GM18868 (cell line): ENCODE measurements around the gene CRIM1.

ENCODE experiments used
- ATAC-seq: cut with Tn5 transposase; IDR thresholded peaks from one replicate; pipeline ENCODE4 v1.9.1; 2021; ENCODE audit warnings: mild to moderate bottlenecking, moderate library complexity; ENCODE audit not compliant: unreplicated experiment

CRIM1 gene

DNA sequence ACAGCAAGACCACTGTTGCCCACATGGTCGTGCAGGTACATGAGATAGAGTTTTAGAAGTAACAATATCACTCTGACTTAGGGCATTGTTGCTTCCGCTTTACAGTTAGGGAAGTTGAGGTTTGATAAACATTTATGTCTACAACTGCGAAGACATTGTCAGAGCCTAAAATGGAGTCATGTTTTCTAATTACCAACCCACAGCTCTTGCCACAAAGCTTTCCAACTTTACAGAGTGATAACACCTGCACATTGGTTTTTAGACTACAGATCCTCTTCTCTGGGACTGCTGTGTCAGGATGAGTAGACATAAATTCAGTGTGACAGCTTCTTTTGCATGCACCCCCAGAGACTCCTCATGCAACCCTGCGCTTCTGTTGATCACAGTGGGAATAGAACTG, 123.4 kb downstream of the CRIM1 start:
- ATAC-seq, result no peak

- ATAC-seq, result no peak
Observed at GRCh38 chr2:36479406-36479805, 123.8 kb downstream of the CRIM1 start.

GRCh38 chr2:36480028-36480427, 124.5 kb downstream of the CRIM1 start:
- ATAC-seq, result no peak

DNA sequence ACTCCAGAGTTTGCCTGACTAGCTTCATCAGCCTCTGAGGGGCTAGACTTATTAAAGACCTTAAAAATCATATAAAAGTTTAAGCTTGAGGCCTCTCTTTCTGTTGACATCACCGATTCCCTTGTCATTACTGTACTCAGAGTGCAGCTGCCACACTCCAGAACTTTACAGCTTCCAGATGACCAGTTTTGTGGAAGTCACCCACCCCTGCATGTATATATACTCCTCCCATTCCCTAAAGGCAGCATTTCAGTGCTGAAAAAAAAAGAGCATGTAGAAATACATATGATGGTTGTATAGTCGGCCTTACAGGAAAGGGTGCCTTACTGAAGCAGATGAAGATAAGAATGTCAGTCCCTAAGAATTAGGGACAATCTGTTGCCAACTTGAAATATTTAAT, 125.1 kb downstream of the CRIM1 start:
- no peak for ATAC-seq

- ATAC-seq, result no peak
Observed at GRCh38 chr2:36481709-36482108, 126.1 kb downstream of the CRIM1 start.

GRCh38 chr2:36482576-36483214, 127.1 kb downstream of the CRIM1 start:
- ATAC-seq, result no peak

- no peak for ATAC-seq
Observed at GRCh38 chr2:36483290-36483689, 127.7 kb downstream of the CRIM1 start.

GRCh38 chr2:36484454-36484853, 128.9 kb downstream of the CRIM1 start:
- no peak for ATAC-seq

DNA sequence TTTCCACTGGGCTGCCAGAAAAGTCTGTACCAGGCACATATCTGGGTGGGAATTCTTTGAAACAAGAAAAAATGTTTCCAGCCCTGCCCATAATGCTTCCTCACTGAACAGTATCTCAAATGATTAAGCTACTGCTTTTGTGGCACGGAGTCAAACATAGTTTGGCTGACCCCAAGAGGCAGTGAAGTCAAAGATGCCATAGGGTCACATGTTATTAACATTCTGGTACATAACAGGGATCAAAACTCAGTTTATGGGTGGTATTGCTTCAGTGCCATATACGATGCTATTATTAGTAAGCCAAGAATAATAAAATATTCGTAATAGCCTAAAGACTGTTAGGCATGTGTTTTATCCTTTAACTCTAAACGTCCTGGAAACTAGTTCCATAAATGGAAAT, 129.9 kb downstream of the CRIM1 start:
- no peak for ATAC-seq

DNA sequence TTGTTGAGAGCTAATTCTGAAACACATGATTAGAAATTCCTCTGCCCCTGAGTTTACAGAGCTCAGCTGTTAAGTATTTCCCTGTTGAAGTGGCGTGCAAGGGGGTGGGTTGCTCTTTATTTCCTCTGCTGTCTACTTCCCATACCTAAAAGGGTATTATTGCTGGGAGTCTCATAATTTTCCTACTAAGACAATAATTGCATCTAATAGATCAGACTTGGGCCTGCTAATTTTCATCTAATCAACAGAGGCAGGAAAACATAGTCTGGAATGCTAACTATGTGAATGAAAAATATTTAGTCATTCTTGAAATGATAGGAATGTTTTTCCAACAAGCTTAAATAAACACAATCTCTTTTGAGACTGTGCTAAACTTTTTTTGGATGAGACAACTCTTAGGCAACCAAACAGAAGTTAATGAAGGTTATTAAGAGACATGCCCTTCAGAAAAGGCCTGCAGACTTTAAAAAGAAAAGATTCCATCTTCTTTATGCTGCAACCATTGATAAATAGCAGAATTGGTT, 131.0 kb downstream of the CRIM1 start:
- ATAC-seq, result no peak

- no peak for ATAC-seq
Observed at GRCh38 chr2:36487947-36488346, 132.4 kb downstream of the CRIM1 start.

DNA sequence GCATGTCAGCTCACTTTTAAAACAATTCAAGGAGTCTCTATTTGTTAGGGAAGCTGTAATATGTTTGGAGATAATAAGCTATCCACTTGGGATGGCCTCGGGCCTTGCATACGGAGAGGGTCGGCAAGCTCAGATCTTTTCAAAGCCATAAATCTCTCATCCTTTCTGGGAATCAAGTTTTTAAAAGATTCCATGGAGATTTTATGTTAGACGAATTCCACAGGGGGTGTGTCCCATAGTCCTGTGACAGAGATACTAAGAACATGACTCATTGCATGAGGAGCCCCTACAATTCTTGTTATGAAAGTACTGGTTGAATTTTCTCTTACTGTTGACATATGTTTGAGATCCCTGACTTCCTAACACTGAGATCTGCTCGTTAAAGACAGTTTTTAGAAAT, 133.7 kb downstream of the CRIM1 start:
- ATAC-seq, result no peak

GRCh38 chr2:36490749-36491148, 135.2 kb downstream of the CRIM1 start:
- ATAC-seq, result no peak

DNA sequence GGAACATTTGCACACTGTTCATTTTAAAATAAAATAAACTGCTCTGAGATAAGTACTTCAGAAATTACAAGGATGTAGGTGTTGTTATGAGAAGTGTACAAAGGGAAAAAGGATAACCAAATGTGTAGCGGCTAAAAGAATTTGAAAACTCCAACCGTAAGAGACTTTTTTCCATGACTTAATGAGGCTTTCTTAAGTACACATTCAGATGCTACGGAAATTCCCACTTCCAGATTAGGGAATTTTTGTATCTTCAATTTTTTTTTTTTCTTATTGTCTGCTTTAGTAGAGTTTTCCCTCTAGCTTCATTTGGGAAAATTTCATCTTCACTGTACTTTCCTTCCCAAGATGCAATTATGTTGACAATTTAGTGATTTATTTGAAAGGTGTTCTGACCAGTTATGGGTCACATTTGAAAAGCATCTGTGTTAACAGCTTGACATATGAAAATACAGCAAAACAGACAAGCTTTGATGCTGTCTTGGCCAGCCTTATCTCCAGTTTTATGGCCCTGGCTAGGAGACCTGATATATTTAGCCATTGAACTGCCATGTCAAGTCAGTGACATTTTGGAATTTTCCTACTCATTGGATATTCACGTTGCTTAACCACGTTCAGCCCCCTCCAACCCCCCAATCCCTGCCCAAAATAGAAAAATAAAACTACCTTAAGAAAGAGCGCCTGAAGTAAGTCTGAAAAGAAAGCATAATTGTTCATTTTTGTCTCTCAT, 136.8 kb downstream of the CRIM1 start:
- no peak for ATAC-seq

GRCh38 chr2:36493306-36493705, 137.7 kb downstream of the CRIM1 start:
- no peak for ATAC-seq

DNA sequence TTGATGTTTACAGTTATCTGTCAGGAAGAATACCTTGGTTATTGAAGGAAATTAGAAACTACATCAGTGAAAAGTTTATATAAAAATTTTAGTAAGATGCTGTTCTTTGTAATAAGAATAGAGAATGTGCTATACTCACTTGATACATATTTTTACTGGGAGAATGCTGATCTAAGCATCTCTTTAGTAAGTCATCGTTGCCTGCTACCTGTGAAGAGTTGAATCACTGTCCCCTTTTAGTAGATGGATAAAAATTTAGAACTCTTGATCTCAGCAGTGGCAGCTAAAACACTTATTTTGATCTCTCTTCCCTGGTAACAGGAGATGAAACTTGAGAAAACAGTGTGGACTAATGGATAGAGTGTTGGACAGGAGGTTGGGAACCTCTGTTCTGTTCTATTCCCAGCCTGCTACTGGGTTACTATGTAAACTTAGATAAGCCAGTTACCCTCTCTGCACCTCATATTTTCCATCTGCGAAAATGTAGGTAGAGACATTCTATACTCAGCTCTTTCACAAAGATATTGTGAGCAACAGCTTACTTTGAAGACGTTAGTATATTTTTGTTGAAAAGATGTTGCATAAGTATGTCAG, 142.1 kb downstream of the CRIM1 start:
- no peak for ATAC-seq

DNA sequence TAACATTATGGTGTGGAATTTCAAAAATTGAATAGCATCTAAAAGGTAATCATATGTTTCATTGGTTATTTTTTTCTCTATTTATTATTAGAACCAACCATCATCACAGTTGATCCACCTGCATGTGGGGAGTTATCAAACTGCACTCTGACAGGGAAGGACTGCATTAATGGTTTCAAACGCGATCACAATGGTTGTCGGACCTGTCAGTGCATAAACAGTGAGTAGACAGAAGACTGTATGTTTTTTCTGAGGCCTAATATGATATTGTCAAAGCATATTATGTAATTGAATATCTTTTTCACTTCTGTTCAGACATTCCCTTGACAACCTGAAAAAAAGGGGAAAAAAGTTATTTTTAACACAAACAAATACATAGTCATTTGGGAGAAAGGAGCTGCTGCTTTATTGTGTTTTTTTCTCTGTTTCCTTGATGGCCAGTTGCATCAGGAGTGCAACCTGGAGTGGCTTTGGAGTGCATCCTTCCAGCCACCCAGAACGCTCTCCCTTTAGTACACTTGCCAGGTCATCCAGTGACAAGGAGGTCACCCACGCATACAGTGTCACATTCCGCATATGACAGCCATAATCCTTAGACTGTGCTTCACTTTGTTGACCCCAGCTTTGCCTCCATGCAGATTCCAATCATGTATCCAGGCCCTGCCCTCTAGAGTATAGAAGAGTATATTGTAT, 143.7 kb downstream of the CRIM1 start:
- ATAC-seq, result no peak

- no peak for ATAC-seq
Observed at GRCh38 chr2:36500072-36500471, 144.5 kb downstream of the CRIM1 start.

DNA sequence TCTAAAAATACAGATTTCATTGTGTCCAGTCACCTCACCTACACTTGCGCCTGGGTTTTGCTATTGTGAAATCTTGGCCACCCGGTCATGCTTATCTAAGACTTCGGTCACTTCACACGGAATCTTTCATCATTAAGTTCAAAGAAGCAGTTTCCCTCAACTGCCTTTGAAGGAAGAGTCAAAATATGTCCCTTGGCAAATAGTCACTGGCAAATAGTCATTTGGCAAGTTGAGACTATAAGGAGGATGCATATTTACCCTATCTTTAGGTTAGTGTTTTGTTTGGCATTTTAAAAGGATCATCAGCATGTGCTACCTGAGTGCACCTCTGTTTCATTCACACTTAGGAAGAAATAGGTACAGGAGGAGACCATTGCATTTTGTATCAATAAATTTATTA, 146.5 kb downstream of the CRIM1 start:
- ATAC-seq, result no peak

DNA sequence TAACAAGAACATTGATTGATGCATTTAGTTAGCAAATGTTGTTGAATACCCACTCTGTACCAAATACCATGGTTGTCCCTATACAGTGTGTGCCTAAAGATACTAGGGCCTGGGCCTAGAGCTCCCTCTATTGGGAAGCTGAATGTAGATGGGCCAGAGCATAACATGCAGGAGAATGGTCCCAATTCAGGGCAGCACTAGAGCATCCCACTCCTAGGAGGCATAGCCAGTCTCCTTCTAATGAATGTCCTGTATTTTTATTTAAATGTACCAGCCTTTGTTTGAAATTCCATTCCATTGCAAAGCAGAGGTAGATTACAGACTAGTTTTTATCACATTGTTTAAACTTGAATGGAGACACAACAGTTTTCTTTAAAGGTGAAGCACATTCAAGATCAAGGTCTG, 151.8 kb downstream of the CRIM1 start:
- peak; percentile 95 for ATAC-seq

DNA sequence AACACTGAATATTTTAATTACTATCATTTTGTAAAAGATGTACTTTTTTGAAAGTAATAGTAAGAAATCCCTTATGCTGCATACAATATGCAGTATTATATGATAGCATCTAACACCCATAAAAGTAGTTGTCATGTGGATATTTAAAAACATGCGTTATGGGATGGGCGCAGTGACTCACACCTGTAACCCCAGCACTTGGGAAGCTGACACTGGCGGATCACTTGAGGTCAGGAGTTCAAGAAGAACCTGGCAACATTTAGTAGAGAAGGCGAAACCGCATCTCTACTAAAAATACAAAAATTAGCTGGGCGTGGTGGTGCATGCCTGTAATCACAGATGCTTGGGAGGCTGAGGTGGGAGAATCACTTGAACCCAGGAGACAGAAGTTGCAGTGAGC, 153.5 kb downstream of the CRIM1 start:
- ATAC-seq, result no peak
